ENCODE data around the gene CPEB1.
A peak's percentile ranks its signal among the peaks of the same experiment; 100 is the strongest.
"Not testable (repeated sequence)": the region's sequence is repeated elsewhere in the genome, so short reads cannot be mapped to it uniquely, and the experiment has no call there.

CPEB1 gene

DNA sequence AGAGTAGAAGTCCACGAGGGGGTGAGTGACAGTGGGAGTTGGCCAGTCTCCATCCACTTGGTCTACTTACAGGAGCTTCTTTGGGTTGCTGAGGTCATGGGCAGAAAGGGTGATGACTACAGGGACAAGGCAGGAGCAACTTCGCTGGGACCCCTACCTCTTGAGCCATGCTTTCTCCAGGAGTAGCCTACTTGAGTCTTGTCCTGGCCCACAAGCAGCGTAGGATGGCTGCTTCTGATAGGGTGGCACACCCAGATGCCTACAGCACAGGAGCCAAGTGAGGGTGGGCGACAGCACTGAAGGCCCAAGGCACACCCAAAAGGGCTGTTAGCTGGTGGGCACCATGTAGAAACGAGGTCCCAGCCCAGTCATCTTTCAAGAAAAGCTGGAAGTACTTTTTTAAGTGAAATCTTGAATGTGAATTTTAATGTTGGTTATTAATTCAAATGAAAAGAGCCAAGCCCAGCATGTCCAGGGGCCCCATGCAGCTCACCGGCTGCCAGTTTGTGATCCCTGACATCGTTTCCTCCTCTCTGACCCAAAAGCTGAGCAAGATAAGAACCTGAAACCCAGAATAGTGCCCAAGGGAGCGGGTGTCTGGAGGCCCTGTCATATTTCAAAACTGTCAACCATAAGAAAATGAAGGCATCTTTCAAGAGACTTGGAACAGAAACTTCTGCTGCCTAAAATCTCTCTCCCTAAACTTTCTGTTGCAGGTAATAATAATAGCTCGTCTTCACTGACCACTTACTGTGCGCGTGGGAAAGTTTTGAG, 2.2 kb upstream of the CPEB1 start:
- DNase-seq (ENCODE audit: low read depth) = no peak

DNA sequence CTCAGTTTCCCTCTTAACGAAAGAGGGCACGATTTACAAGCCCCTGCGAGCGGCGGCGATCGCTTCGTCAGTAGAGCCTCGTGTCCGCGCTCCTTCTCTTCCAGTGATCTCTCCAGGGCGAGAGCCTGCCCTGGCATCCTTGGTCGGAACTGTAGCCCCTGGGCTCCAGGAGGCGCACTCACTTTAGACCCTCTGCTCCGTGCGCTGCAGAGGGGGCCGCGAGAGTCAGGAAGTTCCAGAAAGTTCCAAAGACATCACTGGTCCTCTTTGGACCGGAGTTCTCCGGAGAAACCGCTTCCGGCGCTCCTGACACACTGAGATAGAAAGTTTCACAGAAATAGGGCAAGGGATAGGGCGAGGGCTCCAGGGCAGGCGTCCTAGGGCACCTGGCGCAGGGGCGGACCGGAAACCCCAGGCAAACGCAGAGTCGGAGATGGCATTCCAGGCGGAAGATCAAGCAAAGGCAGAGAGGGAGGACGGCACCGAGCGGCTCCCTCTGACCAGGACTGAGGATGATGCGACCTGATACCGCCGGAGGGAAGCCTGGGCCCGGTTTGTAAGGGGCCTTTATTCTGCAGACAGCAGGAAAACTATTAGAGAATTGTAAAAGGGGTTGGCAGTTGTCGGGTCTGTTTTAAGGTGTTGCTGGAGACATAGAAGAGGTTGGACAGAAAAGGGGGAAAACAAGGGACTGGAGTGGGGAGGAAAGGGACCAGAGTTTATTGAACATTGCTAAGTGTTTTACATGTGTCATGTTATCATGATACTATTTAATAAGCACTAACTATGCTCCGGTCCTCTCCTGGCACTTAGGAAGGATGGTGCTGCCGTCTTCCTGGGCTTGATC, 1.3 kb upstream of the CPEB1 start:
- DNase-seq (ENCODE audit: low read depth) = no peak

DNA sequence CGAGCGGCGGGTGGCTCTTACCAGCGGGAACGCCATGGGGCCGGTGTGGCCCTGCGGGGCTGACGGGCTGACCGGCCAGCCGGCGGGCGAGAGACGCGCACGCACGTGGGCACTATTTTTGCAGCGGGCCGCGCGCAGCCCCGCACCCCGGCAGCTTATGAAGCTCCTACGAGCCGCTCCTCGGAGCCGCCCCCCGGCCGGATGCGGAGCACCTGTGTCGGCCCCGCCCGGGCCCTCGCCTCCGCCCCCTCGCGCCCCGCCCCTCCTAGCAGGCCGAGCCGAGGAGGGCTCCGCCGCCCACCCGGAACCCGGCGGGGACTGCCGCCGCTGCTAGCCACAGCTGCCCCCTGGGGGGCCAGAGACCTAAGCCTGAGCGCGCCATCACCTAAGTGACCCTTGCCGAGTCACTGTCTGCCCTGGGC, 683 bp upstream of the CPEB1 start:
- DNase-seq (ENCODE audit: low read depth) = no peak

DNA sequence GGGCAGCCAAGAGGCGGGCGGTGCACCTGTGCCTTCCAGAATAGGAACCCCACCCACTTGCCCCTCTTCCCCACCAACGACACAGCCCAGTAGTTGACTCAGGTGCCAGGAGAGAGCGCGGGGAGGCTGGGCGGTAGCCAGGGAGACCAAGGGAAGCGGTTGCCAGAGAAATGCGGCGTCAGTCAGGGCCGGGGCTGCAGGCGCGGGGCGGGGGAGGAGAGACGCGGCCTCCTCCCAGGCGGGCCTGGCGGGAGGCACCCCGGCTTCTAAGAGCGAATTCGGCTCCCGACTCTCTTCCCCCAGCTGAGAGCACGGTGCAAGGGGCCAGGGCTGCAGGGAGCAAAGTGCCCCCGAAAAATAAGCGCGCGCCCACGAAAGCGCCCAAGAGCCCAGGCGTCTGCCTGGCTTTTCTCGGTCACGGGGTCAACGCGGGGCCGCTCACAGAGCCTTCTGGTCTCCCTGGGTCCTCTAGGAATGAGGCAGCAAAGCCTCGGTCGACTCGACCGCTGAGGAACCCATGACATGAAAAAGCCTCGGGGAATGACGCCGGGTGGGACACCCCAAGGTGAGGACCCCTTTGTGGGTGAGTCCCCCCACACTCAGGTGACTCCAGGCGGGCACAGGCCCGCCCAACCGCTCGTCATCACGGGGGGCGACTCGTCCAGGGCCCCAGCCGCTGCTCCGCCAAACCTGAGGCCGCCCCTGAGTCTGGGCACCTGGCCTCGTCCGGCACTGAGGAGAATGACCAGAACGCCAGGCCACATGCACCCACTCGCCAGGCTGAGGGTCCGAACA, 716 bp downstream of the CPEB1 start:
- DNase-seq (ENCODE audit: low read depth) = no peak

DNA sequence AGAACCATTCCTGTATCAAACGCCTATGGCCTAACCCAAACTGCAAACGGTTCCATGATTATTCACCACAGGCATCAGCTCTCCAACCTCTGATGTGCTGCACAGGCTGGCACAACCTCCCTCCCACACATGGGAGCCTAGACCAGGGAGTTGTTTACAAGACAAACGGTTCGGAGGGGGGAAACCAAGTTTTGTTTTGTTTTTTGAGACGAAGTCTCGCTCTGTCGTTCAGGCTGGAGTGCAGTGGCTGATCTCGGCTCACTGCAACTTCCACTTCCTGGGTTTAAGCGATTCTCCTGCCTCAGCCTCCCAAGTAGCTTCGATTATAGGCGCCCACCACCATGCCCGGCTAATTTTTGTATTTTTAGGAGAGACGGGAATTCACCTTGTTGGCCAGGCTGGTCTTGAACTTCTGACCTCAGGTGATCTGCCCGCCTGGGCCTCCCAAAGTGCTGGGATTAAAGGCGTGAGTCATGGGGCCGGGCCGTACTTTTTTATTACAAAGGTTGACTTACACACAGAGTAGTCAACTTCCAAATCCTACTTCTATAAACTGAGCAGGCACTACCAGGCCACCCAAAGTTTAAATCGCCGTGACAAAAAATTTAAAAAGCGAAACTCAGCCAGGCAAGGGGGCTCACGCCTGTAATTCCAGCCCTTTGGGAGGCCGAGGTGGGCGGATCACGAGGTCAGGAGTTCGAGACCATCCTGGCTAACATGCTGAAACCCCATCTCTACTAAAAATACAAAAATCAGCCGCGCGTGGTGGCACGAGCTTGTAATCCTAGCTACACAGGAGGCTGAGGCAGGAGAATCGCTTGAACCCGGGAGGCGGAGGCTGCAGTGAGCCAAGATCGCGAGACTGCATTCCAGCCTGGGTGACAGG, 2.0 kb downstream of the CPEB1 start:
- DNase-seq (ENCODE audit: low read depth) = not testable (repeated sequence)

DNA sequence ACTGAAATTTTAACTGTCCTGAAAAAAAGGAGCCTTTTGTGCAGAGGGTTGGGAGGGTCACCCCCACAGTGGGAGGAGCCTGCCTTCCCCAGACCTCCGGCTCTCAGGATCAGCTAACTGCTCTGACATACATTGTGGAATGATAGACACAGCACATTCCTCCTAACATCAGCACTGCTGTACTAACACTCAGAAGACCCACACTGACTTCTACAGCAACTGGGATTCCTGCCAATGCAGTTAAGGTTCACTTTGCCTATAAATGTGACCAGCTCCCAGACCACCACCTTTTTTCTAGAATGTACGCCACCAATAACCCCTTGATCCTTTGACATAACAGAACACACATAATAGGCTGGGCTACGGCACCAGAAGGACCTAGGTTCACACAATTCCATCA, 3.2 kb downstream of the CPEB1 start:
- DNase-seq (ENCODE audit: low read depth) = no peak

DNA sequence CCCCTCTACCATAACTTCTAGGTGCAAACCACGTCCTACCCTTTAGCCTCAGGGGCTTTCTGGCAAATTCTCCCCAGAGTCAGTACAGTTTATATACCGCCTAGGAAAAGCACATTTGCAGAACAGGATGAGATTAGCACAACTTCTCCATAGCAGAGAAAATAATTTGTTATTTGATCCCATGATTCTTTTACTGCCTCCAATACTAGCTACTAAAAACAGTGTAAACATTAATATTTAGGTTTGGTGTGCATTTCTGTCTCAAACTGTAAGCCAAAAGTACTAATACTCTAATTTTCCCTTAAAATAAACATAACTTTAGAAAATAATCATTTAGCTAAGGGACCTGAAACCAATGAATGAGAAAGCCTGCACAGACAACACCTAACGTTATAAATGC, 4.5 kb downstream of the CPEB1 start:
- no peak for DNase-seq (ENCODE audit: low read depth)

DNA sequence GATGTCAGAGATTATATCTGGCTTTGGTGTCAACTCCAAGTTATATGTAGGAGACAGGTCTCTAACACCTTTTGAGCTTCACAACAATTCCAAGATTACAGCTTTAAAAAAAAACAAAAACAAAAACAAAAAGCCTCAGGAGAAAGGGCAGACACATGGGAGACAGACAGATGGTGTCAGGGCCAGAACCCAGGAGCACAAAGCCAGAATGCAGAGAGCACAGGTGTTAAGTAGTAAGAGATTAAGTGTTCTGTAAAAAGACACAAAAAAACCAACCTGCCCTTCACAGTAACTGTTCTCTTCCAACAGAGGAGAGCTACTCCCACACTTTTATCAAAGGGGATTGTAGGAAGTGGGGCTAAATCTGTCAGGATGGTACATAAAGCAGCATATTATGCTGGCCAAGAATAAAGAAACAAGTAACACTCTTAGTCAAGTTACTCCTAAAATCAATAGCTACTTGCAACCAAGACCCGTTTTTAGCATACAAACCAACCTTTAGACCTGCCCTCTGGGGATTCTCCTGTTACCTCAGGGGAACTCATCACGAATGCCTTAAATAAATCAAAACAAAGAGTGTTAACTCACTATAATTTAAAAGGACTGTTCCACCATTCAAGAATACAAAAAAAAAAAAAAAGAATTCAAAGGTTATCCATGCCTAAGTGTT, 5.9 kb downstream of the CPEB1 start:
- DNase-seq (ENCODE audit: low read depth) = no peak

DNA sequence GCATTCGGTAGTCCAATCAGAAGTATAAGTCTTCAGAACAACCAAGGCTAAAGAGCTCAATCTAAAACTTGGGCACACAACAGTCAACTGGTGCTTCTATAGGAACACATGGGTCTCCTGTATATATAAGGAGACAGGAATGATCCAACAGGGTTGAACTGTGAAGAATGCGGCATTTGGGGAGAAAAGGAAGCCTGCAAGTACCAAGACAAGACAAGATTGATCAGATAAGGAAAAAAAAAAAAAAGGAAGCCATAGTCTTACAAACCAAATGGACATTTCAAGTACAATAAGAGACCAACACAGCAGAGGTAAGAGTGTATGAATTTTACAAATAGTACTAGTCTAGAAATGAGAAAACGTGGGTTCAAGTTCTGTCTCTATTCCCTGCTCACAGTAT, 6.5 kb downstream of the CPEB1 start:
- no peak for DNase-seq (ENCODE audit: low read depth)

DNA sequence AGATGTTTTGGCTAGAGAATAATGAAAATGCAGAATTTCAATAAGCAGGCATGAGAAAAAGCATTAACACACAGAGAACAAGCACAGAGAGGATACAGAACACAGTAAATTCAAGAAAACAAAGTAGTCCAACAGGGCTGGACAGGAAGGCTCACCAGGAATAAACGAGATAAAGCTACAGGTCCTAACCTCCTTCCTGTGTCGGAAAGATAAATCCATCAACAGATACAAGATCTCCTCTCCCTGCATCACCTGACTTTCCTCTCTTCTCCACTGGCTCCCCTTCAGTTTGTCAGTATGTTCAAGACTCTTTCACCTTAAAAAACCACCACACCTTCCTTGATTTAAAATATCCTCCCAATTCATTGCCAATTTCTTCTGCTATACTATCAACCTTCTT, 11.4 kb downstream of the CPEB1 start:
- DNase-seq (ENCODE audit: low read depth) = no peak

DNA sequence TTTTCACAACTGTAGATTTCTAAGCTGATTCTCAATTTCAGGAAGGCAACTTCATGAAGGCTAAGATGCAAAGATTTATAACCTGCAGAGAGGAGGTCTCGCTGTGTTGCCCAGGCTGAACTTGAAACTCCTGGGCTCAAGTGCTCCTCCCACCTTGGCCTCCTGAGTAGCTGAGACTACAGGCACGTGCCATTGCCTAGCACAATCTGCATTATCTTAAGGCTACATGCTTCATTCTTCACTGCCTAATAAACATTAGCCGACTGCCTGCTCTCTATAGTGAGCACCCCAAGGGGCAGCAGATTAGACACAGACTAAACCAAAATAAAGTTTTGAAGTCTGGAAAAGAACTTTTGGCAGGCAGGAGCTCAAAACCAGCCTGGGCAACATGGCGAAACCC, 17.1 kb downstream of the CPEB1 start:
- DNase-seq (ENCODE audit: low read depth) = no peak

DNA sequence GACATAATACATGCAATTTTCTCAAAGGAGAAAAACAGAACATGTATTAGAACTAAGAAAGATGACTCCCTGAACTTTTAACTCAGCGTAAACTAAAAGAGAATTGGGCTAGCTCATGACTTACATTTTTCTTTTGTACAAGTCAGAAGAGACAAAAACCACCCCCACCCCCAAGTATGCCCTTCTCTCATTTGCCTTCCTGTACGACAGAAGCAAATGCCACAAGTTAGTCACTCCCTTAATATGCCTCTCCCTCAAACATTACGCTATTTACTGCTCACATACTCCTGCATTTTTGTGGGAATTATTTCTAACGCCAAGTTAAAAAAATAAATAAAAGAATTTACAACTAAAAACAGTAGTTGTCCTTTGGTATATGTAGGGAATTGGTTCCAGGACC, 22.0 kb downstream of the CPEB1 start:
- no peak for DNase-seq (ENCODE audit: low read depth)

DNA sequence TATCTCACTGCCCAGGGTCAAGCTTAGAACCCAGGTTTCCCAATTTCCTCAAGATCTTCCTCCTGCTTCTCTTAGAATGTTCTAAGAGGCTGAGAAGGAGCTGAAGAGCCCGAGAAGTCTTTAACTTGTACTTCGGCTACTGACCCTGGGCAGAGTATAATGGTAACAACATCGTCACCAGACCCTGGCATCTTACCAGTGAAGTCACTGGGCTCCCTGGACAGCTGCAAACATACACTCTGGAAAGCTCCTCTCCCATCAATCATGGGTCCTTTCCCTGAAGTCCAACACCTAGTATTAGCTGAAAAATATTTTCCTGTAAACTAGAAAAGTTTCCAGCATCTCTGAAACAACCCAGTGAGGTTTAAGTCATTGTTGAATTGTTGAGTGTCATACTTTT, 22.7 kb downstream of the CPEB1 start:
- DNase-seq (ENCODE audit: low read depth) = no peak

DNA sequence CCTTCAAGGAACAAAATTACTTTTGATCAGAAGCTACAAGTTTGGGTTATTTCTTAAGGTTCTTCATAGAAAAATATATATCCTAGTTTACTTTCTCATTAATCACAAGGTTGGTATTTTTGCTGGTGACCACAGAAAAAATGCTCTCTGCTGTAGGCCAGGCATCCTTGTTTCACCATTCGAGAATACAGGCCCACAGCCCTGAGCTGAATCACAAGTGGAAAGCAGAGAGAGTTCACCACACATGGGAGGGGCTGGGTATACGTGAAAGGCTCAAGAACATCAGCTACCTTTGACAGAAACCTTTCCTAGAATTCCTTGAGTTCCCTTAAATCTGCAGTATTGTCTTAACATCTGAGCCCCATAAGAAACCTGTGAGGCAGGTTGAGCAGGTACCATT, 23.2 kb downstream of the CPEB1 start:
- DNase-seq (ENCODE audit: low read depth) = peak; percentile 10

DNA sequence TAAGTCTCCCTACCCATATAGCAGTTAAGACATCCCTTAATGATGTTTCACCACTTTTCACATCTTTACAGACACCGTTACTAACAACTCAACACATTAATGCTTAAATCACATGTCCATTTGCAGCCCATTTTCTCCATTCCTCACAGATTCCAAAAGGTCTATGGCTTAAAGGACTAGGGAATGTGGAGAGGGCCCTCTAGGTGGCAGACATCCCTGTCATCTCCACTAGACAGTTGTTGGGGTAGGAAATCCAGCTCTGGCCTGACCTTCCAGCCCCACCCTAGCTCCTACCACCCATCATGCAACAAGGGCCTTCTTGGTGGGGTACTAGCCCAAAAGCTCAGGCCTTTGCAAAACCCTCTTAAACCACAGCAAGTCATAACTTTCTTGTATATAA, 25.2 kb downstream of the CPEB1 start:
- no peak for DNase-seq (ENCODE audit: low read depth)

DNA sequence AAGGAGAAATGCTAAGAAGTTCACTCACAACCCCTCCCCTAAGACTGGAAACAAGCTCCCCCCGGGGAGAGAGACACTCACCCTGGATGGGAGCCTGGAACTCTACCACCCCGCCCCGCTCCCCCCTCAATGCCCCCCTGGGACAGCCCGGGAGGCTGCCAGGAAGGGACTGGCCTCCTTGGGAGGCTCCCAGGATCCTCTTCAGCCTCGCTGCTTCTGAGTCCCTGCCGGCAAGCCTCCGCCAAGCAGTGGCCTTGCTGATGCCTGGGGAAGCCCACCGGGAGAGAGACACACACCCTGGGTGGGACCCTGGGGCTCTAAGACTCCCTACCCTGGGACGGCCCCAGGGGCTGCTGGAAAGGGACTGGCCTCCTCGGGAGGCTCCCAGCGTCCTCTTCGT, 33.4 kb downstream of the CPEB1 start:
- DNase-seq (ENCODE audit: low read depth) = no peak

DNA sequence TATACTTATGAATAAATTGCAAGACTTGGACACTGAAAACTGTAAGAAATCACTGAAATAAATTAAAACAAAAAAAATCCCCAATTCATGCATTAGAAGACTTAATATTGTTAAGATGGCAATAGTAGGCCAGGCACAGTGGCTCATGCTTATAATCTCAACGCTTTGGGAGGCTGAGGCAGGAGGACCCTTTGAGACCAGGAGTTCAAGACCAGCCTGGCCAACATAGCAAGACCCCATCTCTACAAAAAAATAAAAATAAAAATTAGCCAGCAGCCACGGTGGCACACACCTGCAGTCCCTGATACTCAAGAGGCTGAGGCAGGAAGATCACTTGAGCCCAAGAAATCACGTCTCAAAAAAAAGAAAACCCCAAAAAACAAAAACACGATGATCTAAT, 35.8 kb downstream of the CPEB1 start:
- DNase-seq (ENCODE audit: low read depth) = no peak

DNA sequence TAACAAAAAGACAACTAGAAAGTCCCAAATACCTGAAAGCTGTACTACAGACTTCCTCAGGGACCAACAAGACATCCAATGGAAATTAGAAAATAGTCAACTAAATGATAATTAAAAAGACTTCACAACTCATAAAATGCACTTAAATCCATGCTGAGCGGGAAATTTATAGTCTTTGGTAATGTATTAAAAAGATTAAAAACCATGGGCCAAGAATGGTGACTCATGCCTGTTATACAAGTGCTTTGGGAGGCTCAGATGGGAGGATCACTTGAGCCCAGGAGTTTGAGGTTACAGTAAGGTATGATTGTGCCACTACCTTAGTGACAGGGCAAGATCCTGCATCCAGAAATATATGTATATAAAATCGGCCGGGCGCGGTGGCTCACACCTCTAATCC, 45.0 kb downstream of the CPEB1 start:
- DNase-seq (ENCODE audit: low read depth) = no peak

DNA sequence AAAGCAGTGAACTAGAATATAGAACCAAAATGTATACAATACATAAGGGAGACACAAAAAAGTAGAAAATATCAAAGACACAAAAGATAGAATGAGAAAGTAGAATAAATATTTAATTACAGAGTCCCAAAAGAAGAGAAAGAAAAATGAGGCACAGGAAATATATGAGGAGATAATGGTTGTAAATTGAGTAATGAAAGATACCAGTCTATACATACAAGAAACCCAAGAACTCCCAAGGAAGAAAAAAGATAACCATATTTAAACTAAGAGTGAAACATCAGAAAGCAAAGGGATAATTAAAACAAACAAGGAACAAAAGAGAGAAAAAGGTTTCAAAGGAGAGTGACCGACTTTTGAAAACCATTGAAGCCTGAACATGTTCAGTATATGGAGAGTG, 47.3 kb downstream of the CPEB1 start:
- no peak for DNase-seq (ENCODE audit: low read depth)

DNA sequence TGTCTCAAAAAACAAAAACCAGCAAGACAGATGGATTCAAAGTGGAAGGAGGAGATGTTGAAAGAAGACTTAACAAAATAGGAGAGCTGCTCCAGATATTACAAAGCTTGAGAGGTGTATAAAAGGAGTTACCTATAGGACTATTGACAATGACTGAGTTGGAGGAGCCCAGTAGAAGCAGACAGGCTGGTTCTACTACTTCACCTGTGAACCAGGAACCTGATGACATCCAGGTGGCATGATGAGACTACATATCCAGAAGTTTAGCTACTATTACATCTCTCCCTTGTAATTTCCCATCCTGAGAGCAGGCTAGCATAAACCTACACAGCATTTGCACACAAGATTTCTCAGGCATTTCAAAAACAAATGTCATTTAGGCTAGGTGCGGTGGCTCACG, 49.3 kb downstream of the CPEB1 start:
- DNase-seq (ENCODE audit: low read depth) = no peak

DNA sequence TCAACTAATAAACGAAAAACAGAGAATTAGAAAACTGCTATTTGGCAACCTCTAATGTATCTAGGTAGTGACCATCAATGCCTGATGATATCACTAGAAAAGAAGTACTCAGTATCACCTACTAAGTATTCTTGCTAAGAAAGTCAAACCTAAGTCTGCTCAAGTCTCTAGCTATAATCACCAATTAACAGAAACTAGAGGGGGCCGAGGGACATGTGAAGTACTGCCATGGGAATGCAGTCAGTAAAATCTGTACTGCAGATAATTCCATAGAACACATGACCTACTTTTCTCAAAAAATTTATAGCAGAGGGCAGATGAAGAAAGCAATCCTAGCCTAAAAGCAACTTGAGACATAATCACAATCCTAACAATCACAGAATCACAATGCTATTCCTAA, 51.4 kb downstream of the CPEB1 start:
- no peak for DNase-seq (ENCODE audit: low read depth)

Measured in non-pigmented ciliary epithelial cell (primary cell).